CD4-positive, alpha-beta T cell (primary cell): ENCODE measurements around the gene ARL15. TPM values are rescaled to one million over a fixed set of nuclear protein-coding genes. Genes with fewer than 3 reads are reported as not detected.

Experiments used
- ATAC-seq: fragments of 200-7000 bp; cut with Tn5 transposase; one replicate; pipeline ENCODE4 v1.10.0; 2022; ENCODE audit warnings: mild to moderate bottlenecking; ENCODE audit not compliant: poor library complexity
- CTCF ChIA-PET: fragments of 350-600 bp; sonication (Branson Sonifier 250); formaldehyde crosslinking; loops from one replicate; lab custom pipeline; 2021; ENCODE audit warnings: antibody characterized with exemption, inconsistent platforms; lab: Charles Lee
- POLR2A ChIA-PET: fragments of 350-600 bp; sonication (Branson Sonifier 250); formaldehyde crosslinking; loops from one replicate; lab custom pipeline; 2021; ENCODE audit warnings: antibody characterized with exemption, inconsistent platforms; lab: Charles Lee
- DNase-seq, 14 experiments: peaks; one replicate each; pipeline ENCODE4 v3.0.0-alpha.2; 2013 to 2020; ENCODE audit warnings: mixed read lengths in 2 of 14
- H3K27ac ChIP-seq, 2 donors: one replicate each; pipeline versions ENCODE4 v1.5.1 to v1.7.0; 2013; ENCODE audit warnings: low read length in 2 of 2, low read depth in 1 of 2, mild to moderate bottlenecking in 1 of 2
- H3K27me3 ChIP-seq, 2 experiments: 1 replicate in 1 of 2; 2 replicates in 1 of 2; pipeline versions ENCODE4 v1.6.1 to v1.7.0; 2013; ENCODE audit warnings: low read length in 2 of 2, control low read depth in 1 of 2, mild to moderate bottlenecking in 1 of 2, moderate library complexity in 1 of 2; ENCODE audit not compliant: insufficient read depth in 2 of 2, control insufficient read depth in 1 of 2
- H3K36me3 ChIP-seq: one replicate; pipeline ENCODE4 v1.6.1; 2013; ENCODE audit warnings: low read length, control low read depth; ENCODE audit not compliant: insufficient read depth
- H3K4me1 ChIP-seq: one replicate; pipeline ENCODE4 v1.6.1; 2013; ENCODE audit warnings: low read length, control low read depth; ENCODE audit not compliant: insufficient read depth
- H3K4me3 ChIP-seq: one replicate; pipeline ENCODE4 v1.5.1; 2013; ENCODE audit warnings: mild to moderate bottlenecking, low read length, moderate library complexity
- H3K9me3 ChIP-seq, 2 experiments: 1 replicate in 1 of 2; 2 replicates in 1 of 2; pipeline versions ENCODE4 v1.6.1 to v1.7.0; 2013; ENCODE audit warnings: low read length in 2 of 2, mild to moderate bottlenecking in 2 of 2, control low read depth in 1 of 2, moderate library complexity in 1 of 2; ENCODE audit not compliant: control insufficient read depth in 1 of 2, insufficient read depth in 1 of 2
- H3K27ac Mint-ChIP-seq: one replicate; pipeline ENCODE4 v1.8.0; 2020; ENCODE audit warnings: mixed read lengths
- H3K27me3 Mint-ChIP-seq: one replicate; pipeline ENCODE4 v1.8.0; 2021; ENCODE audit warnings: mixed read lengths
- H3K36me3 Mint-ChIP-seq: one replicate; pipeline ENCODE4 v1.8.0; 2021; ENCODE audit warnings: low read depth, mixed read lengths
- H3K4me1 Mint-ChIP-seq: one replicate; pipeline ENCODE4 v1.8.0; 2021; ENCODE audit warnings: low read depth, mixed read lengths
- H3K4me3 Mint-ChIP-seq: one replicate; pipeline ENCODE4 v1.8.0; 2020; ENCODE audit warnings: mild to moderate bottlenecking, mixed read lengths
- H3K9me3 Mint-ChIP-seq: one replicate; pipeline ENCODE4 v1.8.0; 2020; ENCODE audit warnings: mixed read lengths
- intact Hi-C, 2 experiments: fragments of 100-400 bp; cut with DNase I in 1 of 2; cut with micrococcal nuclease in 1 of 2; formaldehyde crosslinking; loops; one replicate each; pipeline versions ENCODE4 v1.15.1 to v1.9.0; 2023 to 2025; cut with DNase I, micrococcal nuclease
- total RNA-seq, 174 experiments: library from RNA in 2 of 174; stranded (reverse) in 2 of 174; gene quantifications; one replicate each; pipeline ENCODE4 v1.2.3 and lab custom pipeline; 2021 to 2026
- TF ChIP-seq, protein P1 (sequence below): fragments of 200-600 bp; IDR thresholded peaks from one replicate; pipeline ENCODE4 v1.8.0; 2022; ENCODE audit warnings: antibody characterized with exemption, mild to moderate bottlenecking

Gene ARL15
- total RNA-seq, 2 experiments from 2014 or later: 9.1 to 10.6 TPM

GRCh38 chr5:54220230-54221040 is 89.9 kb downstream of the ARL15 start:
- H3K36me3 ChIP-seq: no peaks in the 10 kb centered on the region
- no peak for DNase-seq
- ATAC-seq: no peak
- ChIA-PET POLR2A (no interaction called here), CTCF (interaction anchor here (1.1 kb wide), 1 partner anchor 9 kb away, joined by 5 read pairs; no protein-coding TSS in a partner anchor)
- Mint-ChIP-seq H3K36me3 (no peaks in the 10 kb centered on the region), H3K4me1 (peaks cover 7% of the 10 kb centered on the region), H3K27ac (no peak overlapping the region), H3K27me3 (no peaks in the 10 kb centered on the region), H3K9me3 (no peaks in the 10 kb centered on the region), H3K4me3 (no peak overlapping the region)
- TF ChIP-seq, protein P1, sequence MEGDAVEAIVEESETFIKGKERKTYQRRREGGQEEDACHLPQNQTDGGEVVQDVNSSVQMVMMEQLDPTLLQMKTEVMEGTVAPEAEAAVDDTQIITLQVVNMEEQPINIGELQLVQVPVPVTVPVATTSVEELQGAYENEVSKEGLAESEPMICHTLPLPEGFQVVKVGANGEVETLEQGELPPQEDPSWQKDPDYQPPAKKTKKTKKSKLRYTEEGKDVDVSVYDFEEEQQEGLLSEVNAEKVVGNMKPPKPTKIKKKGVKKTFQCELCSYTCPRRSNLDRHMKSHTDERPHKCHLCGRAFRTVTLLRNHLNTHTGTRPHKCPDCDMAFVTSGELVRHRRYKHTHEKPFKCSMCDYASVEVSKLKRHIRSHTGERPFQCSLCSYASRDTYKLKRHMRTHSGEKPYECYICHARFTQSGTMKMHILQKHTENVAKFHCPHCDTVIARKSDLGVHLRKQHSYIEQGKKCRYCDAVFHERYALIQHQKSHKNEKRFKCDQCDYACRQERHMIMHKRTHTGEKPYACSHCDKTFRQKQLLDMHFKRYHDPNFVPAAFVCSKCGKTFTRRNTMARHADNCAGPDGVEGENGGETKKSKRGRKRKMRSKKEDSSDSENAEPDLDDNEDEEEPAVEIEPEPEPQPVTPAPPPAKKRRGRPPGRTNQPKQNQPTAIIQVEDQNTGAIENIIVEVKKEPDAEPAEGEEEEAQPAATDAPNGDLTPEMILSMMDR: no peak
- H3K9me3 ChIP-seq: no peaks in the 10 kb centered on the region
- no peak overlapping the region for H3K4me3 ChIP-seq
- no peak overlapping the region for H3K27ac ChIP-seq
- intact Hi-C loops: loop anchor here in 1 of 2 experiments (10.0 kb wide), 1 partner anchor 1096 kb away; no protein-coding TSS in a partner anchor
- no peaks in the 10 kb centered on the region for H3K4me1 ChIP-seq
- H3K27me3 ChIP-seq: no peaks in the 10 kb centered on the region

GRCh38 chr5:54217826-54218503 is 92.4 kb downstream of the ARL15 start:
- POLR2A ChIA-PET: no interaction called here
- no peak overlapping the region for H3K27ac Mint-ChIP-seq
- ATAC-seq (no peak), DNase-seq (peak in 4 of 14 experiments; percentile 10 to 55 (median 50))
- Histone ChIP-seq H3K9me3 (no peaks in the 10 kb centered on the region), H3K4me3 (no peak overlapping the region), H3K4me1 (no peaks in the 10 kb centered on the region), H3K36me3 (no peaks in the 10 kb centered on the region), H3K27ac (no peak overlapping the region), H3K27me3 (no peaks in the 10 kb centered on the region)
- H3K36me3 Mint-ChIP-seq: no peaks in the 10 kb centered on the region
- no peak overlapping the region for H3K4me3 Mint-ChIP-seq
- H3K4me1 Mint-ChIP-seq: peaks cover 16% of the 10 kb centered on the region
- no peaks in the 10 kb centered on the region for H3K27me3 Mint-ChIP-seq
- H3K9me3 Mint-ChIP-seq: no peaks in the 10 kb centered on the region
- CTCF ChIA-PET: no interaction called here
- intact Hi-C loops: loop anchor here (2.0 to 5.0 kb wide), 2 partner anchors 1047 to 1271 kb away; no protein-coding TSS in a partner anchor
- TF ChIP-seq, protein P1: peak; percentile 69

GRCh38 chr5:54215233-54215736 is 95.1 kb downstream of the ARL15 start:
- Histone ChIP-seq H3K27me3 (no peaks in the 10 kb centered on the region), H3K36me3 (no peaks in the 10 kb centered on the region), H3K4me1 (no peaks in the 10 kb centered on the region), H3K9me3 (no peaks in the 10 kb centered on the region), H3K4me3 (no peak overlapping the region), H3K27ac (no peak overlapping the region)
- H3K4me3 Mint-ChIP-seq: no peak overlapping the region
- CTCF ChIA-PET: no interaction called here
- DNase-seq (no peak), ATAC-seq (no peak)
- H3K27me3 Mint-ChIP-seq: no peaks in the 10 kb centered on the region
- TF ChIP-seq, protein P1: no peak
- no peaks in the 10 kb centered on the region for H3K36me3 Mint-ChIP-seq
- POLR2A ChIA-PET: no interaction called here
- peaks cover 28% of the 10 kb centered on the region for H3K4me1 Mint-ChIP-seq
- no peaks in the 10 kb centered on the region for H3K9me3 Mint-ChIP-seq
- intact Hi-C loops: loop anchor here in 1 of 2 experiments (5.0 kb wide), 1 partner anchor 1268 kb away; no protein-coding TSS in a partner anchor
- no peak overlapping the region for H3K27ac Mint-ChIP-seq
